Natural killer cell (primary cell): ENCODE data around the gene PLCE1. TPM values are rescaled to one million over a fixed set of nuclear protein-coding genes. Genes with fewer than 3 reads are reported as not detected.
"Not testable (repeated sequence)": the region's sequence is repeated elsewhere in the genome, so short reads cannot be mapped to it uniquely, and the experiment has no call there.

ENCODE experiments used
- ATAC-seq, 3 donors: fragments of 150-1000 bp in 2 of 3; fragments of 200-7000 bp in 1 of 3; cut with Tn5 transposase; 1 replicate in 1 of 3; 2 replicates in 2 of 3; pipeline ENCODE4 v1.10.0; 2021; ENCODE audit warnings: mild to moderate bottlenecking in 2 of 3, moderate library complexity in 2 of 3
- DNase-seq, 2 donors: peaks; one replicate each; pipeline versions ENCODE4 v3.0.0 to v3.0.0-alpha.2; 2013 to 2021; ENCODE audit warnings: mixed read lengths in 1 of 2
- H3K27ac ChIP-seq: one replicate; pipeline ENCODE4 v1.5.1; 2013; ENCODE audit warnings: mild to moderate bottlenecking, low read length
- H3K27me3 ChIP-seq: one replicate; pipeline ENCODE4 v1.6.1; 2013; ENCODE audit warnings: low read length; ENCODE audit not compliant: control insufficient read depth, insufficient read depth
- H3K36me3 ChIP-seq: one replicate; pipeline ENCODE4 v1.6.1; 2013; ENCODE audit warnings: low read length; ENCODE audit not compliant: control insufficient read depth, insufficient read depth
- H3K4me1 ChIP-seq: one replicate; pipeline ENCODE4 v1.6.1; 2013; ENCODE audit warnings: low read length; ENCODE audit not compliant: control insufficient read depth, insufficient read depth
- H3K4me3 ChIP-seq: one replicate; pipeline ENCODE4 v1.5.1; 2013; ENCODE audit warnings: low read length
- H3K9me3 ChIP-seq: one replicate; pipeline ENCODE4 v1.6.1; 2013; ENCODE audit warnings: low read length; ENCODE audit not compliant: control insufficient read depth, insufficient read depth
- H3K27ac Mint-ChIP-seq, 2 donors: one replicate each; pipeline ENCODE4 v1.8.0; 2022; ENCODE audit warnings: mild to moderate bottlenecking in 2 of 2, mixed read lengths in 2 of 2, moderate library complexity in 1 of 2
- H3K27me3 Mint-ChIP-seq, 2 donors: one replicate each; pipeline ENCODE4 v1.8.0; 2022; ENCODE audit warnings: low read depth in 2 of 2, mixed read lengths in 2 of 2
- H3K36me3 Mint-ChIP-seq: one replicate; pipeline ENCODE4 v1.8.0; 2022; ENCODE audit warnings: mixed read lengths
- H3K4me1 Mint-ChIP-seq, 2 donors: one replicate each; pipeline ENCODE4 v1.8.0; 2022; ENCODE audit warnings: mixed read lengths in 2 of 2
- H3K4me3 Mint-ChIP-seq: one replicate; pipeline ENCODE4 v1.8.0; 2022; ENCODE audit warnings: mild to moderate bottlenecking, moderate library complexity, mixed read lengths
- H3K9me3 Mint-ChIP-seq, 2 donors: one replicate each; pipeline ENCODE4 v1.8.0; 2022; ENCODE audit warnings: mixed read lengths in 2 of 2
- CTCF ChIP-seq: fragments of 200-600 bp; IDR thresholded peaks from one replicate; pipeline ENCODE4 v1.8.0; 2022; ENCODE audit warnings: antibody characterized with exemption
- WGBS: methylation state at CpG from one replicate; pipeline ENCODE4 v1.1.7; 2013; ENCODE audit warnings: missing lambda C conversion rate; ENCODE audit not compliant: insufficient coverage; 5-methylcytosine and 5-hydroxymethylcytosine counted together
- intact Hi-C: fragments of 100-400 bp; cut with micrococcal nuclease; formaldehyde crosslinking; loops from one replicate; pipeline ENCODE4 v1.14.2; 2022
- total RNA-seq, 4 donors: library from RNA; stranded (reverse); fragments of 120-200 nt in 1 of 4; gene quantifications; one replicate each; pipeline versions ENCODE4 v1.2.3 to v1.2.4, GENCODE V29; 2013 to 2022

The PLCE1 gene
- total RNA-seq, 3 donors from 2014 or later (not counting 1 experiment from before 2014, with no cell fraction given): not detected

- intact Hi-C loops: no loop called here
- no peak overlapping the region for H3K4me3 Mint-ChIP-seq
- H3K27me3 ChIP-seq: no peaks in the 10 kb centered on the region
- H3K36me3 Mint-ChIP-seq: no peaks in the 10 kb centered on the region
- H3K36me3 ChIP-seq: no peaks in the 10 kb centered on the region
- H3K27ac Mint-ChIP-seq: no peak overlapping the region
- H3K9me3 Mint-ChIP-seq: no peaks in the 10 kb centered on the region
- ATAC-seq (no peak), DNase-seq (no peak)
- no peaks in the 10 kb centered on the region for H3K9me3 ChIP-seq
- no peak overlapping the region for H3K4me3 ChIP-seq
- H3K4me1 ChIP-seq: no peaks in the 10 kb centered on the region
- no peak for TF ChIP-seq CTCF
- H3K4me1 Mint-ChIP-seq: no peaks in the 10 kb centered on the region
- no peak overlapping the region for H3K27ac ChIP-seq
- no peaks in the 10 kb centered on the region for H3K27me3 Mint-ChIP-seq
Observed at GRCh38 chr10:93965911-93966310, 27.8 kb upstream of the PLCE1 start.

GRCh38 chr10:93967756-93968155 is 26.0 kb upstream of the PLCE1 start:
- no peak for ATAC-seq
- Histone ChIP-seq H3K4me3 (no peak overlapping the region), H3K4me1 (no peaks in the 10 kb centered on the region), H3K36me3 (no peaks in the 10 kb centered on the region), H3K27ac (no peak overlapping the region), H3K9me3 (no peaks in the 10 kb centered on the region), H3K27me3 (no peaks in the 10 kb centered on the region)
- Mint-ChIP-seq H3K9me3 (no peaks in the 10 kb centered on the region), H3K27ac (no peak overlapping the region), H3K4me1 (no peaks in the 10 kb centered on the region), H3K27me3 (no peaks in the 10 kb centered on the region), H3K36me3 (no peaks in the 10 kb centered on the region), H3K4me3 (no peak overlapping the region)
- no peak for DNase-seq
- intact Hi-C loops: no loop called here
- TF ChIP-seq CTCF: no peak
- whole genome bisulfite sequencing: 88% methylated on average over 1 of the region's 2 CpGs

GRCh38 chr10:93968540-93968945 is 25.2 kb upstream of the PLCE1 start:
- Mint-ChIP-seq H3K27ac (no peak overlapping the region), H3K4me3 (no peak overlapping the region), H3K4me1 (no peaks in the 10 kb centered on the region), H3K27me3 (no peaks in the 10 kb centered on the region), H3K9me3 (no peaks in the 10 kb centered on the region), H3K36me3 (no peaks in the 10 kb centered on the region)
- no peak for DNase-seq
- Histone ChIP-seq H3K36me3 (no peaks in the 10 kb centered on the region), H3K27me3 (no peaks in the 10 kb centered on the region), H3K4me1 (no peaks in the 10 kb centered on the region), H3K9me3 (no peaks in the 10 kb centered on the region), H3K27ac (no peak overlapping the region), H3K4me3 (no peak overlapping the region)
- TF ChIP-seq CTCF: no peak
- no peak for ATAC-seq
- intact Hi-C loops: no loop called here
- WGBS: 93% methylated on average over 4 of the region's 4 CpGs

GRCh38 chr10:93970433-93971010 is 23.2 kb upstream of the PLCE1 start:
- H3K9me3 ChIP-seq, H3K27me3 ChIP-seq, H3K36me3 ChIP-seq, H3K4me3 Mint-ChIP-seq, DNase-seq, H3K36me3 Mint-ChIP-seq, H3K27ac ChIP-seq, ATAC-seq, intact Hi-C loops, H3K27me3 Mint-ChIP-seq, H3K4me3 ChIP-seq, H3K4me1 Mint-ChIP-seq, H3K4me1 ChIP-seq, H3K27ac Mint-ChIP-seq, H3K9me3 Mint-ChIP-seq: not testable (repeated sequence)
- 94% methylated on average over 28 of the region's 44 CpGs for WGBS
